Hippocampal formation (tissue), 2 donors: ENCODE data around the gene PRPF38B.
"Not testable (repeated sequence)": the region's sequence is repeated elsewhere in the genome, so short reads cannot be mapped to it uniquely, and the experiment has no call there.

ENCODE experiments used
- DNase-seq, 2 donors: peaks; one replicate each; lab custom pipeline; 2025; lab: John Stamatoyannopoulos, UW

The PRPF38B gene

DNA sequence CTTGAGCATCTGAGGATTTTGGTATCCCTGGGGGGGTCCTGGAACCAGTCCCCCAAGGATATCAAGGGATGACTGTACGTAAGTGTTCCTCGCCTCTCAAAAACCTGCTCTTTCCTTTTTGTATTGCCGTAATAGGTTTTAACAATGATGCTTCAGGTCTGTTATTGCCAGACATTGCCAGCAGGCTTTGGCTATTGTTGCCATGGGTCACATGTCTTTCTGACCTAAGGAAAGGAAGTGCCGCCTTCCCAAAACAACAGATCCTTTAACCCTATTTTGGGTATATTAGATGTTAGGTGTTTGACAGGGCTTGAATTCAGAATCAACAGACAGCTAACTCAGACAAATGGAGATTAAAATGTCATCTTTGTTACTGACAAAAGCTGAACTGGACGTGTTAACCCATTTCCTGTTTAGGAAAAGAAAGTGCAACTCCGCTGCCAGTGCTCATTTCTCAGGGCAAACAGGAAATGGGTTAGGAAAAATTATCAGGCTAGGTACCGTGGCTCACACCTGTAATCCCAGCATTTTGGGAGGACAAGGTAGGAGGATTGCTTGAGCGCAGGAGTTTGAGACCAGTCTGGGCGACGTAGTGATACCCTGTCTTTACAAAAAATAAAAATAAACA, 12.4 kb upstream of the PRPF38B start:
- DNase-seq: no peak

DNA sequence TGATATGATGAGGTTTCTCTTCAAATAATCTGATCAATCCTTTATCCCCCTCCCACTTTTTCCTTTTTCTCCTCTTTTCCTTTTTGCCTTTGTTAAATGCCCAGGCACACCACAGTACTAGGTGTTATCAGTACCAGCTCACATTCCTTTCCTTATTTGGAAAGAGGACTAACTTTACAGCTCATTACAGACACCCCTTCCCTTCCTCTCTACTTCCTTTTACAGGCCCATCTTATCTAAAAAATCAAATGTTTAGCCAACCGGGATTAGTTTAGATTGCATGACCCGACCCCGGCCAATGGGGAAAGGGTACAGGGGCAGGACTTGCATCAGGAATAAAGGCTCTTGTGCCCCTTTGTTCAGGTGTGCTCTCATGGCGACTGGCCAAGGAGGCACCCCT, 10.4 kb upstream of the PRPF38B start:
- not testable (repeated sequence) for DNase-seq

DNA sequence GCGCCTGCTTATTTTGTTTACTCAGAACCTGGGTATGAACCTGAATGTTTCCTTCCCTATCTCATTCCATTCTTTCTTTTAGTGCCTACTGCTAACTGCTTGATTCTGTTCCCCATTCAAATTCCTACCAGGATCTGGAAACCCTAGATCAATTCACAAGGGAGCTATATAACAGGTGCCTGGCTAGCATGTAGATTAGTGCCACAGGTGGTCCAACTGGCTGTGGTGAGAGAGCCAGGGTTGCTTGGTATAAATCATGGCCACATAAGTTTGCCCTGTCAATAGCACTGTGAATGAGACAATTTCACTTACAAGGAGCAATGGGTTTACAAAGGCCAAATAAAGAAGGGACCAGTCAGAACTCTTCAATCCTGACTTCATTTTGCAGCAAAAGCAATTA, 6.6 kb upstream of the PRPF38B start:
- DNase-seq: no peak

DNA sequence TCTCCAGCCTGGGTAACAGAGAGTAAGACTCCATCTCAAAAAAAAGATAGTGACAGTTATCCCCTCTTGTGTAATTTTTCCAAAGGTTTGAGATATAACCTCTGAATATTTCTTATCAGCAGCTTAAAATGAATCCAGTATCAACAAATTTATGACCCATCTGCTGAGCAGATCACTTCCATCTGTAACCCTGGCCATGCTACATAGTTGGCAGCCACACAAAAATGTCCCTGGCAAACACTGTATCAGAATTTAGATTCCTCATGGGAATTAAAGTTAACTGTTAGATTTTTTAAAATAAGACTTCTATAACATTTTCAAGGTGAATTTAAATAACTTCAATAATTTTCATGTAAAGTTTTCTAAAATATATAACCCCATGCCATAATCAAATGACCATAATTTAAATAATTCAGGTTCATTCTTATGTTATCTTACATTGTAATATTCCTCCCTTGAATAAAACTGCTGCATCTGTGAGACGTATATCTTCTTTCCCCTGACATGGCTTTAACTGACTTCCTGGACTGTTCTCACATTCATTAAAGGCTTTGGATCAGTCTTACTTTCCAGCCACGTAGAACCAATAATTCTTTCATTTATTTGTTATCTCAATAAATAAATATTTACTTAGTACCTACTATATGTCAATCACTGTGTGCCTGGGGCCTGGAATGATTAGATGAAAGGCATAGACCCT, 5.3 kb upstream of the PRPF38B start:
- DNase-seq: no peak

DNA sequence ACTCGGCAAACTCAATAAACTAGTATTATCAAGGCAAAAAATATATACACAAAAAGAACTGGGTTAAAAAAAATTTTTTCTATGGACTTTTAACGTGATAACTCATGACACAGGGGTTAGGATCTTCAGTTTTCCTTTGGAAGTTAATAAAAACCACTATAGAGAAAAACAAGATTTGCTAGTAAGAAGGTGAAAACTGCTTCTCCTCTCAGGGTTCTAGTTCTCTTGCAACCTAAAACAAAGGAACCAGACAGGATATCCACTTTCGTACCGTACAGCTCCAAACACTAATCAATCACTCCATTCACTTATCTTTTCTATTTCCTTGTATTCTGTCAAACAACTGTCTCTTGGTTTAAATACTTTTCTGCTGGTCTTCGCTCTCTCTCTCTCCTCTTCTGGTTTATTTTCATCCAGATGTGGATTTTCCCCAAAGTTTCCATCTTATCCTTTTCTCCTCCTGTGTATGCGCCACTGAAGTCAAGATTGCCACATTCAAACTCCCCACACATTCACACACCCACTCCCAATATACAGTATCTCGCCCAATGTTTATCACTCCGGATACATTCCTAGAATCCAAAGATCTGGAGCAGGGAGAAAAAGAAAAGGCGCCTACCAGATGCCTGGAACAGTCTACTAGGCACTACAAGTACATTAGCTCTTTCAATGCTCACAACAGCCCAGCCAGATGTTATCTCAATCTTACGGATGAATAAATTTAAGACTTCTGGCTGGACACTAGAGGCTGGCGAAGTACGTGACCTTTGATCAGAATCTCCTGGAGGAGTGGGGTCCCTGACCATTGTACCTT, 775 bp upstream of the PRPF38B start:
- no peak for DNase-seq

DNA sequence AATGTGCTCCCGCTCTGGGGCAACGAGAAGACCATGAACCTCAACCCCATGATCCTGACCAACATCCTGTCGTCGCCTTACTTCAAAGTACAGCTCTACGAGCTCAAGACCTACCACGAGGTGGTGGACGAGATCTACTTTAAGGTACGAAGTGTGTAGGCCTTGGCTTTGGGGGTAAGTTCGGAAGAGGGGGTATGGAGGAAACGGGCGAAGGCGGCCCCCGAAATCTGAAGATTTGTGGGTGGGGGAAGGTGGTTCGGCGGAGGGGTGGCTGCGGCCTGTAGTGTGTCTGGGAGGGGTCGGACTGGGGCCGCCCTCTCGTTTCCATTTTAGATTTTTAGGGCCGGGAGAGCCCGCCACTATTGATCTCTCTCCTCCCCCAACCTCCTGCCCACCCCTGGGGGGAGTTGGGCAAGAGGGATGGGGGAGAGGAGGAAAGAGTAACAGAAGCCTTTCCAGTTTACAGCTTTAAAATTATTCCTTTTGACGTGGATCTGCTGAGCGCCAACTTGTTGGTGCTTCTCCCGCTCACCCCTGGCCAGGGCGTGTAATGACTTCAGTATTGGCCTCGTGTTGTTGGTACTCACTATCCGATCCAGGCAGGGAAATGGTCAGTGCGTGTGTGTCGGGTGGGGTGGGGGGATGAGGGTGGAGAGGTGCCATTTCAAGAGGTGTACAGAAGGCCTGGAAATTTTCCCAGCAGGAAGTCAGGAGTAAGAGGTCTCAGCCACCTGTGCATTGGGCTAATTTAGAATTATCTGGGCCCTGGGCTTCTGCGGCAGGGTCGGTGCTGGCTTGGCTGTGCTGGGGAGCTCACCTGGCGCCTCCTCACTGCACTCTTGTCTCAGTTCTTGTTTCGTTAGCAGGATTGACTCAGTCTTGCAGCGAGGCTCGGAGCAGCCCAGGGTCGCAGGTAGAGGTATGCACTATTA, 880 bp downstream of the PRPF38B start:
- DNase-seq: peak in 1 of 2 donors; percentile 63

DNA sequence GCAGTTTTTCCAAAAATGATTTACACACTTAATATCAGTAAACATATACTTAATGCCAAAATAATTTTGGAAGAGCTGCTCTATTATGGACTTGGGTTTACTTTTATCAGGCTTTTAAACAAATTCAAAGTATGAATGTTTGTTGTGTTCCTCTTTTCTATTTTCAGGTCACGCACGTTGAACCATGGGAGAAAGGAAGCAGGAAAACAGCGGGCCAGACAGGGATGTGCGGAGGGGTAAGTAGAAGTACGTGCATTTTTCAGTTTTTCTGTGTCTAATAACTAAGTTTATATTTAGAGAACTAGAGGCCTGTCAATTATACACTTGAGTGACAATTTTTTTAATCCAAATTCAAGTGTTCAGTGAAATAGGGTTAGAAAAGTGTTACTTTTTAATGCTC, 3.4 kb downstream of the PRPF38B start:
- DNase-seq: peak in 1 of 2 donors; percentile 27

DNA sequence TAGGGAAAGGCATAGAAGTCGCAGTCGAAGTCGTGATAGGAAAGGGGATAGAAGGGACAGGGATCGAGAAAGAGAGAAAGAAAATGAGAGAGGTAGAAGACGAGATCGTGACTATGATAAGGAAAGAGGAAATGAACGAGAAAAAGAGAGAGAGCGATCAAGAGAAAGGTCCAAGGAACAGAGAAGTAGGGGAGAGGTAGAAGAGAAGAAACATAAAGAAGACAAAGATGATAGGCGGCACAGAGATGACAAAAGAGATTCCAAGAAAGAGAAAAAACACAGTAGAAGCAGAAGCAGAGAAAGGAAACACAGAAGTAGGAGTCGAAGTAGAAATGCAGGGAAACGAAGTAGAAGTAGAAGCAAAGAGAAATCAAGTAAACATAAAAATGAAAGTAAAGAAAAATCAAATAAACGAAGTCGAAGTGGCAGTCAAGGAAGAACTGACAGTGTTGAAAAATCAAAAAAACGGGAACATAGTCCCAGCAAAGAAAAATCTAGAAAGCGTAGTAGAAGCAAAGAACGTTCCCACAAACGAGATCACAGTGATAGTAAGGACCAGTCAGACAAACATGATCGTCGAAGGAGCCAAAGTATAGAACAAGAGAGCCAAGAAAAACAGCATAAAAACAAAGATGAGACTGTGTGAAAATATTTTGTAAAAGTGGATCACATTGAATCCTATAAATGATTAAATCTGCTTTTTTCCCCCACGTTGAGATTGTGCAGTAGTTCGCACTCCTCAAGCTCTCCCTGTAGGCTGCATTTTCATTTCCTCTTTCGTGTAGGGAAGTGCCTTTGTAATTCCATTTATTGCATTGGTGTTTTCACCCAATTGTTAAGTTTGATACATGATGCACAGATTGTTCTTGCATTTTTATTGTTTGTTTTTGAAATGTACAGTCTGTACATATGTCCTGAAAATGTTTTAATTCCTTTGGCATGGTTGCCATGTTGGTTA, 7.5 kb downstream of the PRPF38B start:
- DNase-seq: no peak

DNA sequence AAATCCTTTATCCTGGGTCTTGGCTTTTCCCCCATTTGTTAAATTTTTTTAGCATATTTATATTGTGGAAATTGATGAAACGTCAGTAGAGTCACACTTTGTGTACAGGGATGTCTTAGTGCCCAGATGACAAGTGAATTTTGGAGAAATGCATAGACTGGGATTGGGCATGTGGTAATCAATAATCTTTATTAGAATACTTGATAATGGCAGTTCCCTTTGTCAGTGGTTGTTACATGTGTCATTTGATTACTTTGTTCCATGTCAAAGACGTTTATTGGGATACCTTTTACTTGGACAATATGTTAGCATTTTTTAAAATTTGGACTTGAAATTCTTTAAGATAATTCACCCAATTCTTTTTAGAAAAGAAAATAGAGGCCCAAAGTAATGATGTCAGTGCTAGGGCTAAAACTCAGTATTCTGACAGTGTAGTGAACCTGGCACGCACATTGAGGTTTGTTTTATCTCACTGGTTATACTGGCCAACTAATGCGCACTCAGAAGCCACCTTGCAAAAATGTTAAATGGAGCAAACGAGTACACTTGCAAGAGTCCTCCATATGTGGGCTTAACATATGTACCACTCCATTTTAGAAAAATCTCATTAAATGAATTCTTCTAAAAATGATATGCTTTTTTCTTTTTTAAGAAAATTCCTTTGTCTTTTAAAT, 9.2 kb downstream of the PRPF38B start:
- no peak for DNase-seq

DNA sequence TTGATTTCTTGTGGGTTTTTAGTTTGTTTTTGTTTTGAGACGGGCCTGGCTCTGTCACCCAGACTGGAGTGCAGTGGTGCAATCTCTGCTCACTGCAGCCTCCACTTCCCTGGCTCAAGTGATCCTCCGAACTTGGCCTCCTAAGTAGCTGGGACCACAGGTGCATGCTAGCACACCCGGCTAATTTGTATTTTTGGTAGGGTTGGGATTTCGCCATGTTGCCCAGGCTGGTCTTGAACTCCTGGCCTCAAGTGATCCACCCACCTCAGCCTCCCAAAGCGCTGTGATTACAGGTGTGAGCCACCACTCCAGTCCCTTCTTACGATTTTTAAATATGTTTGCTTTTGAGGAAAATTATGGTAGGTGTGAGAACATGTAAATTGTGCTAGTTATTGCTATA, 10.0 kb downstream of the PRPF38B start:
- DNase-seq: not testable (repeated sequence)

DNA sequence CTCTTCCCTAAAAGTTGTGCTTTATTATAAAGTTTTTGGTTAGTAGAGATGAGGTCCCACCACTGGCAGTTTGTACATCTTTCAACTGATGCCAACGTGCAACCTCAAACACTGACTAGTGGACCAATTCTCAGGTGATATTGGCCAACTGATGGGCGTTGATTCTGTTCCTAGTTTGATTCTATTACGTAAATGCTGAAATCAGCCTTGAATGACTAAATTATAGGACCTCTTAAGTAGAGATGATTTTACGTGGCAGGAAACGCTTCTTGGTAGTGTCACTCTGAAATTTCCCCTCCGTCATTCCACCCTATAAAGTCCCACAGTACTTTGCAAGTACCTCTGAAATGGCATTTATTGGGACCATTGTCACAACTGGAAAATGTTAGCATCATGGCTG, 11.8 kb downstream of the PRPF38B start:
- no peak for DNase-seq

DNA sequence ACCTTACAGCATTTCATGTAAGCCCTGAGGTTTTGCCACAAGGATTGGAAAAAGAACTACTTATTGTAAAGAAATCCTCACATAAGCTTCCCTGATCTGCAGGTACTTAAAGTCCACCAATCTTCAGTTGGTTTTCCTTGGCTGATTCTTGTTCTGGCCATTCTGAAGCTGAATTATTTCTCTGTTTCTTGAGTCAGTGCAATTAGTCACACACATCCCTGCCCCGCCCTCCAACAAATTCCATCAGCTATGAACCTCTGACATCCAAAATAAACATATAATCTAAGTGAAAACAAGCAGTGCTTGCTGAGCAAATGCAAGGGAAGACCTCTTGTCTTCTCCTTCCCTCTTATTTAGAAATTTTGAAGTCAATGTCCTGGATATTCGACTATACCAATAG, 12.4 kb downstream of the PRPF38B start:
- no peak for DNase-seq

DNA sequence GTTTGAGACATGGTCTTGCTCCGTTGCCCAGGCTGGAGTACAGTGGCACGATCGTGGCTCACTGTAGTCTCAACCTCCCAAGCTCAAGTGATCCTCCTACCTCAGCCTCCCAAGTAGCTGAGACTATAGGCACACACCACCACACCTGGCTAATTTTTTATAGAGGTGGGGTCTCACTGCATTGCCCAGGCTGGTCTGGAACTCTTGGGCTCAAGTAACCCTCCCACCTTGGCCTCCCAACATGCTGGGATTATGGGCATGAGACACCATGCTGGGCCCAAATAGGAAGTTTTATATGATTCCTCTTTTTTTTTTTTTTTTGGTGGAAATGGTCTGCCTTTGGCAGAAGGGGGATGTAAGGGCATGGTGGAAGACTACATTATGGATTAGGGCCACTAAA, 14.5 kb downstream of the PRPF38B start:
- no peak for DNase-seq

DNA sequence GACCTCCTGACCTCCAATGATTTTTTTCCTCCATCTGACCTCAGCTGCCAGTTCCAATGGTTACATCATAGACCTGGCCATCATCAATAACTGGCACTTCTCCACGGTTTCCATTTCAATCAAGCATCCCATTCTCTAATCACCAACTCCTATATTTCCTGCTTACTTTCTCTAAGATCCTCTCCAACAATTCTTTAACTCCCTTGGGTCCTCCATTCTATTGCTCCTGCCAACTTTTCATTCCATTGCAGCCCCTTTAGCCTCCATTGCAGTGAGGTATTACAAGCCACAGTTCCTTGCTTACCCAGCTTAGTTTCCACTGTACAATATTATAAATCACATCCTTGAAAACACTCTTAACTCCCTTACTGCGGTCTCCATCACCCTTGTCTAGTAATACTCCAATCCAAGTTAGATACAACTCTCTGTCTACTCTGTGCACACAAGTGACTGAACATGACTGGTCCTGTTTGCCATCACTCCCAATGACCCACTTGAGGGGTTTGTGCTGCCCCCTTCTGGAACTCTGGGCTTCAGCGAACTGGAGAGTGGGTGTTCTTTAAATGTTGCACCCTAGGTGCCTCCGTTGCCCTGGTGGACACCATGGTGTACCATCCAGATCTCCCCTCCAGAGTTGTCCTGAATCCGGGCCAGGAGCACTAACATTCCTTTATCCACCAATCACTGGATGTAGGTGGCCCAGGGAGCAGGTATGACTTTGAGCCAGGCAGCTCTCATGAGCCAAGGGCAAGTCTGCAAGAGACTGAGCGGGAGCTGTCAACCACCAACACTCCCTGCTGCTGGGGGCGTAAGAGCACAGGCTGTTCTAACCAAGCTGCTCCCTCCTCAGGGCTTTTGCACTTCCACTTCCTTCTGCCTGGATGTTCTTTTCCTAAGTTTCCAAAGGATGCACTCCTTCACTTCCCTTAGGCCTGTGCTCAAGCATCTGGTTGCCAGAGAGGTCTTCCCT, 16.9 kb downstream of the PRPF38B start:
- DNase-seq: no peak

DNA sequence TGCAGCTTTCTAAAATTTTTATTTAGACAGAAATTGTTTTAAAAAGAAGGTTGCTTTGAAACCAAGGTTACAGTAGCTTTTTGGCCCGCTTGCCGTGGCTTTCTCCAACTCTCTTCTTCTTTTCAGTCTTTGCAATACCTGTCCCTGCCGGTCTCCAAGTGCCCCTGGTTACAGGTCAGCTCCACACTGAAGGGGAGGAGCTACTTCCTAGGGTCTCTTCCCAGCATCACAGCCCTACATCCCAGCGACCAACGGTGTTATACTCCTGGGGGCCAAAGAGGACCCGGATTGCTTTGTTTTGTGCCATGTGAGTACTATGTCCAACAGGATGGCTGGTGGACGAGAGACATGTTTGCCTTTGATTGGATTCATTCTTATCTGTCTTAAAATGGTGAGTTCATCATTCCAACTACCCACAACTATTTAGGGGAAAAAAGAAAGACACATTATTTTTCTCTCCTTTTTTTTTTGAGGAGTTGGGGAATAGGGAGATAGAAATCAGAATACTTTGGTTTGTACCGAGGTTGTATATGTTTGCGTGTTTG, 20.6 kb downstream of the PRPF38B start, which contains the start of gene FNDC7:
Gene FNDC7 (plus strand): TSS at position 303 of the 545 bp plus-strand sequence. CDS start 26 bp downstream, at position 329.
- DNase-seq: no peak

DNA sequence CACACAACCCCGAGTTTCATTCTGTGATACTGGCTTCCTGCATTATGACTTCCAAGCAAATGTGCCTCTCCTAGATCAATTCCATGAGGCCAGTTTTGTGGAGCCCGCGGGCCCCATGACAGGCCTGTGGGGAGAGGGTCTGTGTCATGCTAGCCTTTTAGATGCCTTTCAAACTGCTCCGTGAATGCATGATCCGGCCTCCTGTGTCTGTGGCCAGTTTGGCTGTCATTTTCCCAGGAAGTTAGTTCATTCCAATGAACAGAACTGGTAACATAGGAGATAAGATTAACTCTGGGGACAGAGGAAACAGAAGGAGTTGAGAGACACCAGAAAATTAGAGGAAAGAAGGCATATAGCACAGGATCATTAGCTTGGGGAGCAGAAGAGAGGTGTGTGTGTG, 23.8 kb downstream of the PRPF38B start:
- no peak for DNase-seq

DNA sequence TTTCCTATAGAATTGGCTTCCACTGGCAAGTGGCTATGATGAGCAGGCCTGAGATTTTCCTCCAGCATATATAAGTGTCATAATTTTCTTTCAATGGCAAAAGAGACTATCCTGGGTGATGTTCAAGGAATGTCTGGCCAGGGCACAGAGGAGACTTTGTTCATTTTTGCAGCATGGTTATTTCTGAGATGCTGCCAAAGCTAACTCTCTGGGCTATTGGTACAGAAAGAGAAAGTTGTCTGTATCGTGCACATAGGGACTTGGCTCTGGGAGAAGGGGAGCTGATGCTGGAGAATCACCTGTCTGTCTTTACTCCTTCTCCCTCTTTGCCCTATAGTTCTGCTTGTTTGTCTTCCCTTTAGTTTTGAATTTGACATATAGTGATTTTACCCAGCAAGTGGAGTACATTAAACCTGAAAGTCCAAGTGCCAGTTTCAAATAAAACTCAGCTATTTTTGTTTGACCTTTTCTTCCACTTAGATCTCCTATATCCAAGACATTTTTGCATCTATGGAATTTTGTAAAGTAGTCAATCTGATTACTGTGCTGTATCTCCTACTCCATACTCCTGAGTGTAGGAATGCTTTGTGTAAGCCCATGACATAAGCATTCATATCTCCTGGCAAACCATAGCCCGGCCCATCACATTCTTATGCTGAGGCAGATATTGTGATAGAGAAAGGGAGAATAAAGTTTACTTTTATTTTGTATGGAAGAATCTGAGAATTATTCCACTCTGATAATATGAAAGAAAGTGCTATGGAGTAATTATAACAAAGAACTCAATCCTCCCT, 24.5 kb downstream of the PRPF38B start:
- no peak for DNase-seq
